Measurements from ENCODE around the gene ANKRD11. TPM values are rescaled to one million over a fixed set of nuclear protein-coding genes. Genes with fewer than 3 reads are reported as not detected.

ANKRD11 gene
- total RNA-seq, 1 donor from 2014 or later: 154 TPM

GRCh38 chr16:89257757-89258465 lies 232.4 kb downstream of the ANKRD11 start:
- intact Hi-C loops (cut with micrococcal nuclease): no loop called here

- intact Hi-C loops (cut with micrococcal nuclease): no loop called here
These were observed 233.1 kb downstream of the ANKRD11 start for GRCh38 chr16:89257281-89257731.

- intact Hi-C loops (cut with micrococcal nuclease): no loop called here
These were observed 233.6 kb downstream of the ANKRD11 start for GRCh38 chr16:89256651-89257254.

DNA sequence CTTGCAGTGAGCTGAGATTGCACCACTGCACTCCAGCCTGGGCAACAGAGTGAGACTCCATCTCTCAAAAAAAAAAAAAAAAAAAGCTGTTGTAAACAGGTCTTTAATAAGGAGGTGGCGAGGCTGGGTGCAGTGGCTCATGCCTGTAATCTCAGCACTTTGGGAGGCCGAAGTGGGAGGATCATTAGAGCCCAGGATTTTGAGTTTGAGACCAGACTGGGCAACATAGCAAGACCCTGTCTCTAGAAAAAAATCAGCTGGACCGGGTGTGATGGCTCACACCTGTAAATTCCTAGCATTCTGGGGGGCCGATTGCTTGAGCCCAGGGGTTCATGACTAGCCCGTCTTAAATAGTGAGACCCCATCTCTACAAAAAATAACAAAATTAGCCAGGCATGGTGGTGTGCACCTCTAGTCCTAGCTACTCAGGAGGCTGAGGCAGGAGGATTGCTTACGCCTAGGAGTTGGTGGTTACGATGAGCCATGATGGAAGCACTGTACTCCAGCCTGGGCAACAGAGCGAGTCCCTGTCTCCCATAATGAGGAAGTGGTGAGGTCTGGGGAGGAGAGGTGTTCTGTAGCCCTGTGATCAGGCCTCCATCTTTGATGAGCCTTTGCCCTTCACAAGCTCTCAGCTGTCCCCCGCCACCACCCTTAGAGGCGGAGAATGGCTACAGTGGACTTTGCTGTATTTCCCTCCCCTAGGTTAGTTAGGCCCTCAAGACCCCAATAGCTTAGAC lies 236.6 kb downstream of the ANKRD11 start:
- intact Hi-C loops (cut with micrococcal nuclease): no loop called here

DNA sequence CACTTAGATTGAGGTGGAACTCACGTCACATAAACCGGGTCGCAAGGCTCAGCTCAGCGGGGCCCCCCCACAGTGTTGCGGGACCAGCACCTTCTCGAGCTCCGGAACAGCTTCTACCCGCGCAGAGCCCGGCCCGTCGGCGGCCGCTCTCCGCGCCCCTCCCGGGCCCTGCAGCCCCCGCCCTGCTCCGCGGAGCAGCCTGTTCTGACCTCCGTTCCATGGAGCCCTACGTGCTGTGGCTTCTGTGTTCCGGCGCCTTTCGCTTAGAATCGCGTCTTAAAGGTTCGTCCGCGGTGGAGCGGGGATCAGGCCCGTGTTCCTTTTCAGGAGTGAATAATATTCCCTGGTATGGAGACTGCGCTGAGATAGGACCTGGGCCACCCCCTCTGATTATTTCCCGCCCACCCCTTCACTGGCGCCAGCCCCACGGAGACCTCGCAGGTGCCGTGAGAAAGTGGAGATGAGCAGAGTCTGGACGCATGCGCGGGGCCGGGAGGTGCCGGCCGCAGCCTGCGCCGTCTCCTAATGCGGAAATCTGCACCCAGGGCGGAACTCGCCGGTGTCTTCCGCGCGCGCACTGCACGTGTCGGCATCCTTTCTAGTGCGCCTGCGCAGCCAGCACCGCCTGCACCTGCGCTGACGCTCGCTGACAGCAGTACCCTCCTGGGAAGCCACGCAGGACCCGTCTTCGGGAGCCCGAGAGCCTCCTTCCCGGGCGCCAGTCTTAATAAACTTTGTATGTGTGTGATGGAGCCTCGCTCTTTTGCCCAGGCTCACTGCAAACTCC lies 242.0 kb downstream of the ANKRD11 start:
- intact Hi-C loops (cut with micrococcal nuclease): loop anchor here (10.0 kb wide), 1 partner anchor 626 kb away; the partner anchor contains the start of gene TCF25

GRCh38 chr16:89247734-89248075 lies 242.7 kb downstream of the ANKRD11 start:
- intact Hi-C loops (cut with micrococcal nuclease): loop anchor here (2.0 to 10.0 kb wide), 2 partner anchors 55 to 627 kb away; partner anchors contain the start of gene TCF25

DNA sequence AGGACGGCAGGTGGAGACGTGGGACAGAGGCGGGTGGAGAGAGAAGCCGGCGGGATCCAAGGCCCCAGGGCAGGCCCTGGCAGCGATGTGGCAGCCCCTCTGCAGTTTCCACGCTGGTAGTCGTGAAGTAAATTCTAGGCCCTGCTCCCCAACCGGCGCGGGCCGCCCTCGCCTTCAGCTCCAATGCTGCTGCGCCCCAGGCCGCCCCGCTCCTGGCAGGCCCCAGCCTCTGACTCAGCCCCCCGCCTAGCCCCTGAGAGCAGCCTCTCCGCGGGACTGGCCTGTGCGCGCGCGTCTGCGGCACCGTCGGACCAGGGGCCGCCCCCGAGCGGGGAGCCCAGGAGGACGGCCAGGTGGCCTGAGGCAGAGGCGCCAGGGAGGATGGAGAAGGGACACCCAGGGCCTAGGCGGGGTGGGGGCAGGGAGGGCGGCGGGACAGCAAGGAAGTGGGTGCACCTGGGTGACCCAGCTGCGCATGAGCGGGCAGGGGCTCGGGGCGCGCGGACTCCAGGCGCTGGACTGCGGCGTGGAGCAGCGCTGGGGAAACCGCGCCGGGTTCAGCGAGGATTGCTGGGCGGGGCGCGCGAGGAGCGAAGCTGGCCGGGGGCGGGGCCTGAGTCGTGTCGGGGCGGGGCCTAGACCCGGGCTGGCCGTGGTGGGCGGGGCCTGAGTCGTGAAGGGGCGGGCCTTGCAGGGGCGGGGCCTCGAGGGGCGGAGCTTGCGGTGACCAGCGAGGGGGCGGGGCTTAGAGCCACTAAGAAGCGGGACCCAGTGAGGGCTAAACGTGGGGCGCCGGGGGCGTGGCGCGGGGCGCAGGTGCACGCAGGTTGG lies 243.2 kb downstream of the ANKRD11 start:
- intact Hi-C loops (cut with micrococcal nuclease): loop anchor here (2.0 to 10.0 kb wide), 2 partner anchors 54 to 628 kb away; partner anchors contain the start of gene TCF25

- intact Hi-C loops (cut with micrococcal nuclease): loop anchor here (2.0 to 10.0 kb wide), 2 partner anchors 54 to 628 kb away; partner anchors contain the start of gene TCF25
These were observed 243.9 kb downstream of the ANKRD11 start for GRCh38 chr16:89246383-89246902.

DNA sequence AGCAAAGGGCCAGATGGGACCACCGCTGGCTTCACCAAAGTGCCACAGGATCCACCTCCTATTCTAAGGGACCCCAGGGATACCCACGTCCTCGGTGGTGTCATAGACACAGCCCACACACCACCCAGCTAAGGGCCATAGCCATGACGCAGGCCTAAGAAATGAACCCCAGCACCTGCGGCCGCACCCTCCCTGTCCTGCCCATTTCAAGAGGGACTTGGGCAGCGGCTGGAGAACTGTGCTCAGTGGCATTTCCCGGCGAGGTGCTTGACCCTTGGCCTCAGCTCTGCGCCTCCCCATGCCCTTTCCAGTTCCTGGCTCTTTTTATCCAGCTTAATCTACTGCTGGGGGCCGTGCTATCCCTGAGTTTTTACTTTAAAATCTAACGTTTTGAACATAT lies 245.6 kb downstream of the ANKRD11 start:
- intact Hi-C loops (cut with micrococcal nuclease): loop anchor here (5.0 to 10.0 kb wide), 2 partner anchors 413 to 630 kb away; partner anchors contain the start of genes CHMP1A, SPATA33 and TCF25

DNA sequence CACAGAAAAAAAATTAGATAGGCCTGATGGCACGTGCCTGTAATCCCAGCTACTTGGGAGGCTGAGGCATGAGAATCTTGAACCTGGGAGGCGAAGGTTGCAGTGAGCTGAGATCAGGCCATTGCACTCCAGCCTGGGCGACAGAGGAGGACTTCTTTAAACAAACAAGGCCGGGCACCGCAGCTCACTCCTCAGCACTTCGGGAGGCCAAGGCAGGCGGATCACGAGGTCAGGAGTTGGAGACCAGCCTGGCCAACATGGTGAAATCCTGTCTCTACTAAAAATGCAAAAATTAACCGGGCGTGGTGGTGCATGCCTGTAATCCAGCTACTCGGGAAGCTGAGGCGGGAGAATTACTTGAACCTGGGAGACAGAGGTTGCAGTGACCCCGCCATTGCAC lies 246.1 kb downstream of the ANKRD11 start:
- intact Hi-C loops (cut with micrococcal nuclease): loop anchor here (5.0 to 10.0 kb wide), 2 partner anchors 413 to 631 kb away; partner anchors contain the start of genes CHMP1A, SPATA33 and TCF25

DNA sequence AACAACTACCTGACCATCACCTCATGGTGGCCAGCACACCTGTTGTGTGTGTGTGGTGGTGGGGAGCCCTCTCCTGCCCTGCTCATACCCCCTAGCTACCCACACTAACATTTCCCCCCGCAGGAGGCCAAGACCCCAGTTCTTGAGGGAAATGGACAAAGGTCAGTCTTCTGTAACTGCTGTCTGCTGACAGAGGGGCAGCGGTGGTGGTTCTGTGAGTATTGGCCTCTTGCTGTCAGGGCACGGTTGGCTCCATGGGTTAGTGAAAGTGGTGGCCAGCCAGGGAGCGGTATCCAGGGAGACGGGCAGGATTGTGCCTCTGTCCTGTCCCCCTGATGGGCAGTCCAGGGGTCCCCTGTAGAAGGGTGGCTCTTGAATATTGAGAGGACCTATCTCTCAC lies 246.7 kb downstream of the ANKRD11 start:
- intact Hi-C loops (cut with micrococcal nuclease): loop anchor here (5.0 to 10.0 kb wide), 2 partner anchors 414 to 631 kb away; partner anchors contain the start of genes CHMP1A, SPATA33 and TCF25

DNA sequence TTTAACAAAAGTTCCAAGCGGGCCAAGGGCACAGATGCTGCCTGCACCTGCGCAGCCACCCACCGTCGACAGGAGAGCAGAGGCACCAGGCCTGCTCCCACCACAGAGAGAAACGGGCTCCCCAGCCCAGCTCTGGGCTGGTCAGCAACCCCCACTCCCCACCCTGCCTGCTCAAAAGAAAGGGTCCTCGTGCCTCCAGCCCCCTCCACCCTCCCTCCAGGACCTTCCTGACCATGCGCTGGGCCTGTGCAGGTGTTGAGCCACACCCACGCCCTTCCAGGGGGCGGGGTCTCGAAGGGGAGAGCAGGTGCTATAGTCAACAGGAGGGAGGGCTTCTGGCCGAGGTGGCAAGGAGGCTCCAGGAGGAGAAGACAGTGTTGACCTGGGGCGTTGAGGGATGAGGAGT lies 247.6 kb downstream of the ANKRD11 start:
- intact Hi-C loops (cut with micrococcal nuclease): loop anchor here (5.0 to 10.0 kb wide), 2 partner anchors 415 to 632 kb away; partner anchors contain the start of genes CHMP1A, SPATA33 and TCF25

DNA sequence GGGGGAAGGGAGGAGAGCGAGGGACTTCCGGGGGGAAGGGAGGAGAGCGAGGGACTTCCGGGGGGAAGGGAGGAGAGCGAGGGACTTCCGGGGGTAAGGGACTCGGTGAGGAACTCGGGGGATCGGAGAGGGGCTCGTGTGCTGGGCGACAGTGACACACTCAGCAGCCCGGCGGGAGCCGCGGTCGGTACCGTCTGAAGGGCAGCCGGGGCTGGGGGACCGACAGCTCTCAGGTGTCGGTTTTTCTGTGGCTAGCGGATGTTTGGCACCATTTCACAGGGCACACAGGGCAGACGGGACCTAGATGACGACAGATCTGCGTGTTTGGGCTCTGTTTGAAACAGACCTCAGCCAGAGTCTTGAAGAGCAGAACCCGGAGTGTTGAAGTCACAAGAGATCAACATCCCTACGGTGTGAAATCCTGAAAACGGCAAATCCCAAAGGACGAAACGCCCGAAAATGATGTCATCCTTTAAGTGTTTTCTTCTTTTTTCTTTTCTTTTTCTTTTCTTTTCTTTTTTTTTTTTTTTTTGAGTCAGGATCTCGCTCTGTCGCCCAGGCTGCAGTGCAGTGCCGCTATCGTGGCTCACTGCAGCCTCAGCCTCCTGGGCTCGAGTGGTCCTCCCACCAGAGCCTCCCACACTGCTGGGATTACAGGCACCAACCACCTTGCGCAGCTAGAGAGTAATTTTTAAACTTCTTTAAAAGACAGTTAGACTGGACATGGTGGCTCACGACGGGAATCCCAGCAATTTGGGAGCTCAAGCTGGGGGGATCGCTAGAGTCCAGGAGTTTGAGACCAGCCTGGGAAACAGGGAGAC lies 249.0 kb downstream of the ANKRD11 start:
- intact Hi-C loops (cut with micrococcal nuclease): loop anchor here (1.0 to 10.0 kb wide), 6 partner anchors 71 to 633 kb away; partner anchors contain the start of genes CDH15, CHMP1A, SPATA33 and SPG7

DNA sequence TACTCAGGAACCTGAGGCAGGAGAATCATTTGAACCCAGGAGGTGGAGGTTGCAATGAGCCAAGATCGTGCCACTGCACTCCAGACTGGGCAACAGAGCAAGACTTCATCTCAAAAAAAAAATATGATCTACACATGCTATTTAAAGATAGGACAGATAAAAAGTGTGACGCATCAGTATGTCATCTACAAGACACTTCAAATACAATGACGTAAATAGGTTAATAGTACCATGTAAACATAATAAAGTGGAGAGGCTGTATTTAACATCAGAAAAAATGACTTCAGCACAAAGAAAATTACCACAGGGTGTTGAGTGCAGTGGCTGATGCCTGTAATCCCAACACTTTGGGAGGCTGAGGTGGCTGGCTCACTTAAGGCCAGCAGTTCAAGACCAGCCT lies 252.6 kb downstream of the ANKRD11 start:
- intact Hi-C loops (cut with micrococcal nuclease): no loop called here

DNA sequence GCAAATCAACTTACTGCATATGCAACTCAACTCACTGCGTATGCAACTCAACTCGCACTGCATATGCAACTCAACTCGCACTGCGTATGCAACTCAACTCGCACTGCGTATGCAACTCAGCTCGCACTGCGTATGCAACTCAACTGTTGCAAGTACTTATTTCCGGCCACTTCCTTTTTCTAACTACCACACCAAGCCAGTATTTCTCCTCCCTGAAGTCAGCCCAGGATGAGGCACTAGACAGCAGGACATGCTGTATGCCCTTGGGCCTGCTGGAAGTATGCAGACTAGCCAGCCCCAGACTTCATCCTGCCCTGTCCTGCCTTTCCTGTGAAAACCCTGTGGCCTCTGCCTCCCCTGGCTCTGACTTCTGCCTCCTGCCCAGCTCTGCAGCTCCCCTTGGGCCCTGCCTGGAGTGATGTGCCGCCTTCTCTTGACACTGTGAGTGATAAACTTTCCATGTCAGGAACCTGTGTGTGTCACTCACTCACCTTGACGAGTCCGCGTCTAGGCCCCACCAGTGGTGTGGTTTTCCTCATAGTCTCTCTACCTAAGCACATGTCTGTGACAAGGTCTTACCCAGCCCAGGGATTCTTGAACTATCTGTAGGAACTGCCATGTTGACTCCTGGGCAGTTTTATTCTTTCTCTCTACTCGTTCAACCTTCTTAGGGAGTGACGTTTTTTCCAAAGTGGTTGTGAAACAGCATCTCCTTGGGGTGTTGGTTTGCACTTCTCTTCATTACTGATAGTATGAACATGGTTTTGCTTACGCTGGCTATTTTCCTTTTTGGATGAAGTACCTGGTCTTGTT lies 256.5 kb downstream of the ANKRD11 start:
- intact Hi-C loops (cut with micrococcal nuclease): no loop called here

DNA sequence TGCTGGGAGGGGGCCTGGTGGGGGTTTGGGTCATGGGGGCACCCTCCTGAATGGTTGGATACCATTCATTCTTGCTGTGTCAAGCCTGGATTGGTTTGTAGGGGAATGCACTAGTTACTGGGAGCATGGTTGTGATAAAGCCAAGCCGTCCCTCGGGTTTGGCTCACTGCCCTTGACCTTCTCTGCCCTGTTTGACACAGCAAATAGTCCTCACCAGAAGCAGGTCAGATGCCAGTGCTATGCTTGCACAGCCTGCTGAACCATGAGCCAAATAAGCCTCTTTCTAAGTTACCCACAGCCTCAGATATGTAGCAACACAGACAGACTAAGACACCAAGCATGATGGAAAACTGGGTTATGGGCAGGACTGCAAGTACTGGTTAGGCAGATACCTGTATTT lies 258.3 kb downstream of the ANKRD11 start:
- intact Hi-C loops (cut with micrococcal nuclease): no loop called here

DNA sequence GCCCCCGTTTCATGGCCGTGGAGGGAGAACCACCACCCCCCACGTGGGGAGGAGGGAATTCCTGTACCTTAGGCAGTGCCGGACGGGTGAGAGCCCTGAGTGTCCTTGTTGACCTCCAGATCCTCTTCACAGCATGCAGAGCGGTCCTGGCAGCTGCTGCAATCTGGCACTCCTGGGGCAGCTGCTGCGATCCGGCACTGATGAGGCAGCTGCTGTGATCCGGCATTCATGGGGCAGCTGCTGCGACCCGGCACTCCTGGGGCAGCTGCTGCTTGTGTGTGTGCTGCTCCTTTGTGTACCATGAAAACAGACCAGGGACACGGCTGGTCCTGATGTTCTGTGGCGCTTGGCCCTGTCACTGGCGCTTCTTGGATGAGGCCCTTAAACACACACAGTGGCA lies 260.1 kb downstream of the ANKRD11 start:
- intact Hi-C loops (cut with micrococcal nuclease): no loop called here

- intact Hi-C loops (cut with micrococcal nuclease): no loop called here
These were observed 265.7 kb downstream of the ANKRD11 start for GRCh38 chr16:89224665-89225064.
